Activated T-cell treated with anti-CD3 and anti-CD28 coated beads for 24 hours (primary cell): ENCODE measurements around the gene BCDIN3D.
"Not testable (repeated sequence)": the region's sequence is repeated elsewhere in the genome, so short reads cannot be mapped to it uniquely, and the experiment has no call there.

Experiments
- DNase-seq: peaks from one replicate; pipeline ENCODE4 v3.0.0-alpha.2; 2020; ENCODE audit warnings: low read depth

Gene BCDIN3D

GRCh38 chr12:49876070-49876469 lies 33.2 kb upstream of the BCDIN3D start:
- DNase-seq = no peak

DNA sequence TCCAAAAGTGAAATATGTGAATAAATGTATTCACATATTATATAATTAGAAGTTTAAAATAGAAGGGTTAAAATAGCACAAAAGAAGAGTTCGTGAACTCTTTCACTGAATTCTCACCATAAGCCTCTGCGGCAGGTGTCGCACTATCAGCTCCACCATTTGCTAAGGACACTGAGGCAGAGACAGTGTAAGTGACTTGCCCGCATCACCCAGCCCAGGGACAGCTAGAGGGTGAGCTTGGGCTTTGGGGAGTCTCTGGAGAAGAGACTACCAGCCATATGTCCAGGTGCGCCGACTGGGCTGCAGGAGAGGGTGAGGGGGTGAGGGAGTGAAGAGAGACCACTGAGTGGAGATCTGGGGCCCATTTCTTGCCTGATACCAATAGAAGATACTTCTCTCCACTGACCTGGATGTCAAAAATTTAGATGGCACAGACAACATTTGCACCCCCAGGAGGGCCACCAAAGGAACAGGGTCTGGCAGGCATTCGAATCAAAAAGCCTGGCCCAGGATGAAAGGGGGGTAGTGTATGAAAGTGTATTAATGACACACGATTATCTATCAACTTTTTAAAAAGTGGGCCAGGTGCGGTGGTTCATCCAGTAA lies 32.3 kb upstream of the BCDIN3D start:
- no peak for DNase-seq

GRCh38 chr12:49874142-49874897 lies 31.4 kb upstream of the BCDIN3D start:
- DNase-seq = no peak

GRCh38 chr12:49873361-49873934 lies 30.5 kb upstream of the BCDIN3D start:
- DNase-seq = no peak

DNA sequence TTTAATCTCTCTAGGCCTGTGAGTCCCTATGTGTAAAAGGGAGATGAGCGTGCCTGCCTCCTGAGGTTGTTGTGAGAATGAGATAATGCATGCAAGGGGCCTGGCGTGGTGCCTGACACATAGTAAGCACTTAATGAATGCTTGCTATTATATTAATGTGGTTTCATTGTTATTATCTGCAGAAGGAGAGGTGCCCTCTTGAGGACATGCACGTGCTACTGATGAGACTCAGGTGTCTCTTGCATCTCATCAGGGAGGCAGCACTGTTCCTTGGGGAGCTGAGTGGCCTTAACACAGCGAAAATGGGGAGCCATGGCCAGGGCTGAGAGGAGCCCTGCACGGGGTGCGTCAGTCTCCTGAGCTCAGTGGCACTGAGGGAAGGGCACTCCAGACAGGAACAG lies 29.9 kb upstream of the BCDIN3D start:
- no peak for DNase-seq

DNA sequence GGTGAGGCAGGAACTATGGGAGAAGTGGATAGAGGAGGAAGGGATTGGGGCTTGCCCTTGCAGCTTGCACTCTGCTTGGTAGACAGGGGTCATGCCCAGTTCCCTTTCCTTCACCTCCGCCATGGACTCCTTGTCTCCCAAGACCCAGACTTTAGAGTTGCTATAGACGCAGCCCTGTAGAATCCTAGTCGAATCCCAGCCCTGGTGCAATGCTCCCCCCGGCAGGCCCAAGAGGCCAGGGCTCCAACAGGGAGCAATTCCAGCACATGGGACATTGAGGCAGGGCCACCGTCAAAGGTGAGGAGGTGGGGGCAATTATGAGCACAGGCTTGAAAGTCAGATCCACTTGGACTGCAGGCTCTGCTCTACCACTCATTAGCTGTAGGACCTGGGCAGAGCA lies 29.5 kb upstream of the BCDIN3D start:
- DNase-seq = no peak

- DNase-seq = not testable (repeated sequence)
Measured at GRCh38 chr12:49871811-49872251, 28.9 kb upstream of the BCDIN3D start.

GRCh38 chr12:49871263-49871561 lies 28.3 kb upstream of the BCDIN3D start:
- no peak for DNase-seq

GRCh38 chr12:49870501-49871262 lies 27.8 kb upstream of the BCDIN3D start:
- no peak for DNase-seq

DNA sequence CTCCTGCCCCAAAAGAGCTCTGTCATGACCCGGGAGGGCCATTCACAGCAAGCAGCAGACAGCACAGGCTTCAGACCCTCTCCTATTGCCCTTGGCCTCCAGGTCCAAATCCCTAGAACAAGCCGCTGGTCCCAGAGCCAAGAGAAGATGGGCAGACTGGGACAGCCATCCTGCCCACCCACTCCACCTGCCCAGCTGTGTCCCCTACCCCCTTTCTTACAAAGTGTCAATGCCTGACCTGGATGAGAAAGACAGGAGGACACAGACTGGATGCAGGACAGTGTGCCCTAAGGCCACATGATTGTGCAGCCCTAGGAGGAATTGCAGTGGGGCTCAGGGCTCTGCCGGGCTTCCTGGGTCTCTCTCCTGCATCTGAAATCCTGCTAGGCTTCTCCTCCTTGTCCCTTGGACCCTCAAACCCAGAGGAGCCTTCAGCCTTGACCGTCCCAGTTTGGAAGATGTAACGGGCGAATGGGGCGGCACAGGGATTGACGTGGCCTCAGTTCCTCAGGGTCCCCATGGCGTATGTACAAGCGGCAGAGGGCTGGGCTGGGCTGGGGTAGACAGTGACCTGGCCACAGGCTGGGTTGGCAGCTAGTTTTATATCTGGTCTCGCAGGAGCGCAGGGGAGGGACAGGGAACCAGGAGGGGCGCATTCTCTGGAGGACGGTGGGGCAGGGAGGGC lies 27.1 kb upstream of the BCDIN3D start:
- DNase-seq = no peak

DNA sequence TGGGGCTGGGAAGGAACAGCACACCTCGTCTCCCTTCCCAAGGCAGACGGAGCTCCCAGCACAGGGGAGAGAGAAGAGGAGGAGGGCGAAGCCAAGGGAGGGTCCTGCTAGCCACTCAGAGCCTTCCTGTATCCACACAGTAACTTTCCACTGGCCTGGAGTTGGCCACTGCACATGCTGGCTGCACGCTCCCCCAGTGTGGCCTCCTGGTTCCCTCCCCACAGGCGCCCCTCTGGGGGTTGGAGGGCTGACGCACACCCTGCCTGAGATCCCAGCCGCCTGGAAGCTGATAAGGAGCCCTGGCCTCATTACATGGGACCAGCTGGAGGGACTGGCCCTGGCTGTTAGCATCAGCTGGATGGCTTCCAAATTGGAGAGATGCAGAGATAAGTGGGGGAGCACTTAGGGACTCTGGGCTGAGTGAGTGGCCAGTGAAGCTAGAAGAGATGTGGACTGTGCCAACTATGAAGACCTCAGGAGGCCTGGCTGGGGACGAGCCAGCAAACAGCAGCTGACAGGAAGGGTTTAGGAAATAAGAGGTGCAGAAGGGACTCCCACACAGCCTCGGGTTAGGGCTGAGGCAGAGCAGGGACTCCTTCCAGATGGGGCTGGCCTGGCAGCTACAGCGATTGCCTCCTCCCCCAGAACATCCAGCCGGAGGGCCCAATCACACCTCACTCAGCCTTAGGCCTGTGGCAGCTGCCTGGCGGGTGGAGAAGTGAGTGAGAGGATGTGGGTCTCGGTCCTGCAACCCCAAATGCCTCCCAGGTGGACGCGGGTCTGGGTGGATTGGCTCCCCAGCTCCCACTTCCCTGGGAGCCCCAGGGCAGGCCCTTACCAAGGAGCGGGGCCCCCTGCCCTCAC lies 26.3 kb upstream of the BCDIN3D start:
- no peak for DNase-seq

DNA sequence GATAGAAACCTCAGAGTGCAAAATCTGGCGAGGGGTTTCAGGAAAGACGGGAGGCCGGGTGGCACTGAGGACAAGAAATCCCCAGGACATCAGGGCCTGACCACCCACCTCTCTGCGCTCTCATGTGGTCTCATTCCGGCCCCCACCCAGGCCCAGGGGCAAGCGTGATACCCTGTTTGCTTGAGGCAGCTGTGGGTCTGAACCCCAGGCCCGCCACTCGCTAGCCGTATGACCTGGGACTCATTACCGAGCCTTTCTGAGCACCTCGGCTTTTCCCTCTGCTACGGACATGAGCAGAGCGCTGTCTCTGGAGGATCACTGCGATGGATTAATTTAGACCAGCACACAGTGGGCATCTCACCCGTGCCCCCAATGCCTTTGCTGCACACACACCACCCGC lies 25.5 kb upstream of the BCDIN3D start:
- no peak for DNase-seq

GRCh38 chr12:49867570-49868341 lies 24.9 kb upstream of the BCDIN3D start:
- DNase-seq = no peak

DNA sequence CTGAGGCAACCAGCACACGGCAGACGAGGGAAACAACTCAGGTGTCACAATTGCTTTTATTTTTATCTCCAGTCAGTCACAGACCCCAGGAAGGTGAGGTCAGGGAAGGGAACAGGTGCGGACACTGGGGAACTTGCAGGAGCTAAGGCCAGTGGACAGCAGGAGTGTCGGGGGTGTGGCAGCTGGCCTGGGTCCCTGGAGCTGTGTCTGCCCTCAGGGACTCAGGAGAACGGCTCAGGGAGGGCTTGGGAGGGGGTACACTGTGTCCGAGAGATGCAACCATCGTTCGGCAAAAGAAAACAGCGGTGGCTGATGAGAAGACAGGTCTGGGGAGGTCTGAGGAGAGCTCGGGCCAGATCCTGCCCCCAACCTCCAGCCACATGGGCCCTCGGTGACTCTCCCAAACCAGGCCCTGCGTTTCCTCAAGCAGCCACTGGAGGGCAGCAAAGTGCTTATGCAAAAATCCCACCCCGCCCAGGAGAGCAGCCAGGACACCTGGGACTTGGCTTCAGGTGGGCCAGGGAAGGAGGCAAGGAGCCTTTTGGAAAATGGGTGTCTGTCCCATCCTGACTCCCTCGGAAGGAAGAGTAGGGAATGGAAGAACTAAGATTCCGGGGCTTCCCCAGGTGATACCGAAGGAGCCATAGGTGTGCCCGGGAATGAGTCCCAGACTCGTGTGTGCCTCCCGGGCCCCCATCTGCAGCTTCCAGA lies 24.1 kb upstream of the BCDIN3D start:
- peak; percentile 72 for DNase-seq

DNA sequence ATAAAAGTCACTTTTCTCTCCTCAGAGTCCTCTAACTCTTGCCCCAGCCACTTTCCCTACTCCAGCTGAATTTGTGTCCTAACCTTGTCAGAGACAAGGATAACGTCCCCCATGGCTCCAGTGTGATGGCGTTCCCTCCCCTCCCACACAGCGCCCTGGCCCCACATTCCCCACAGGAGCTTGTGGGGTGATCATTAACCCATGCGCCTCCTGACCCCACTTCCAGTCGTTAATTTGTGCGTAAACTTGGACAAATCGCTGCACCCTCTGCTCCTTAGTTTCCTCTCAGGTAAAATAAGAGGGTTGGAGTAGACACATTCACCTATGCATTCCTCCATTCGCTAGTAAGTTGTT lies 22.9 kb upstream of the BCDIN3D start:
- no peak for DNase-seq

GRCh38 chr12:49865109-49865781 lies 22.3 kb upstream of the BCDIN3D start:
- no peak for DNase-seq

GRCh38 chr12:49864798-49865090 lies 21.8 kb upstream of the BCDIN3D start:
- DNase-seq = no peak

- DNase-seq = no peak
Measured at GRCh38 chr12:49863946-49864797, 21.3 kb upstream of the BCDIN3D start.

- DNase-seq = not testable (repeated sequence)
Measured at GRCh38 chr12:49860921-49861320, 18.0 kb upstream of the BCDIN3D start.
